Measurements from ENCODE around the gene SHISA9.

SHISA9 gene

DNA sequence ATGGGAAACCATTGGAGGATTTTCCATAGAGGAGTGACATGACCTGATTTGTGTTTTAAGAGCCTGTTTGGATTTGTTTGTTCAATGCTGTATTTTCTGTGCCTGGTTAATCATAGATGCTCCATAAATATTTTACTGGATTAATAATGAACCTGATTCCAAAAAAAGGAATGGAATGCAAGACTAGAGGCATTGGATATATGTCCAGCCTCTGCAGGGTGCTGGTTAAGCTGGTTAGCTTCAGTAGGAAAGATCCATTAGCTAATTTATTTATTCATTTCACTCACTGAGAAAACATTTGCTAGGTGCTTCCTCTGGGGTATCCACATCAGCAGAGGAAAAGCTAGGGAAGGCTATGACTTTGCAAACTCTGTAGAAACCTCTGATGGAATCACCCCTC is 57.7 kb downstream of the SHISA9 start:
- no peak for DNase-seq

DNA sequence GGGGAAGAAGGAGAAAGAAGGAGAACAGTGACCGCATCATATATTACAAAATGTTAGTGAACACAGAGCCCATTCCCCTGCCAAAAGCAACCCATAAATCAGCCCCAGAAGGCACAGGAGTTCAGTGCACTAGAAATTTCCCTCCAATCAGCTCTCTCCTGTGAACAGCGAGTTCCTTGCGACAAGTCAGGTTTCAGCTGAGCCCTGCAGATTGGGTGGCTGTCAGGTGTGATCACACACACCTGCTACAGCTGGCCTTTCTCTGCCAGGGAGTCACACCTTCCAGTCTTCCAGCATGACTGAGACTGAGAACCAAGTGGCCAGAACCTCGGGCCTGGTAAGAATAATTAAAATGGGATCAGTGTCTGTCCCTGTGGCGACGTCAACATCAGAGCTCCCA is 60.2 kb downstream of the SHISA9 start:
- DNase-seq, result no peak

DNA sequence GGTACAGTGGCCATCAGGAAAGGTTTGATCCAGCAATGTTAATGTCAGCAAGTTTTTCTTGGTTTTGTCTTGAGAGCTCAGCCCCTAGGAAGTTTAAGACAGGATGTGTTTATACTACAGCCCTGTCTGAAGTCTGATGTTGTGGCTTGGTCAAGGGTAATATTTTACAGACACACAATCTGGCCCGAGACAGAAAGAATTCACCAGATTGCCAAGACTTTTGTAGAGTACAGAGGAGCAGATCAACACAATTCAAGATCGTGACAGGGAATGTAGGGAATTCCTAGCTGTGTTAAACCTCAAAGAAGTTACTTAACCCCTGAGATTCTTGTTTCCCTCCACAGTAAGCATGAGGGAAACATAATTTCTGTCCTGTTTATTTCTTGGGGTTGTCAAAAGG is 63.1 kb downstream of the SHISA9 start:
- no peak for DNase-seq

DNA sequence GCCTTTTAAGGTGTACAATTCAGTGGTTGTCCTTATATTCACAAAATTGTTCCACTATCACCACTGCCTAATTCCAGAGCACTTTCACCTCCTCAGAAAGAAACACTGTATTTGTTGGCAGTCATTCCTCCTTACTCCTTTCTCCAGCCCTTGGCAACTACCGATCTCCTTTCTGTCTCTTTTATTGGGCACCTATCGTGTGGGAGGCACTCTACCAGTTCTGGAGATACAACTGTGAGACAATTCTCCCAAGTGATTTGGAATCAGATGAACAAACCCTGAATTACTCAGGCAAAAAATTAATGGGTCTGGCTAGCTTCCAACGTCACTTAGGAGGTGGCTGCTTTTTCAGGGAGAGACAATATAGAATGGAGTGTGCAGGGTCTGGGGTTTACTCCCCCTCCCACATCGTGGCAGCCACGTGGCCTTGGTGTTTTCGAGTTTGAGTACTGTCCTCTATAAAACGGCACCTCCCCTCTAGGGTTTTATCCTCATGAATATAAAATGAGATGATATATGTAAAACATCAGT is 63.9 kb downstream of the SHISA9 start:
- no peak for DNase-seq

DNA sequence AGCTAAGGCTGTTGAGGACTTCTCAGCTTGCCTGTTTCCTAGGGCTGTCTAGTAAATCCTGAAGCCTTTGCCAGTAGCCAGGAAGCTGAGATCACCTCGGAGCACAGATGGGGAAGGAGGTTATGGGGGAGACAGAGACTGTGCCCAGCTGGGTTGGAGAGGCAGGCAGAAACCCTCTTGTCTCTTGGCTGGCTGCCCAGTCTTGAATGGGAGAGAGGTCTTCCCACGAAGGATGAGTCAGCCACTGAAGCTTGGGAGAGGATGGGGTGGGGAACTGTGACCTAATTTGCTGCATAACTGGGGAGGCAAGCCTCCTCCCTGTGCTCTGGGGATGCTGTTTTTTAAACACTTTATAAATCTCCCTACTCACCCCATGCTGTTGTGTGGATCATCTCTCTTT is 69.8 kb downstream of the SHISA9 start:
- peak; percentile 10 for DNase-seq

DNA sequence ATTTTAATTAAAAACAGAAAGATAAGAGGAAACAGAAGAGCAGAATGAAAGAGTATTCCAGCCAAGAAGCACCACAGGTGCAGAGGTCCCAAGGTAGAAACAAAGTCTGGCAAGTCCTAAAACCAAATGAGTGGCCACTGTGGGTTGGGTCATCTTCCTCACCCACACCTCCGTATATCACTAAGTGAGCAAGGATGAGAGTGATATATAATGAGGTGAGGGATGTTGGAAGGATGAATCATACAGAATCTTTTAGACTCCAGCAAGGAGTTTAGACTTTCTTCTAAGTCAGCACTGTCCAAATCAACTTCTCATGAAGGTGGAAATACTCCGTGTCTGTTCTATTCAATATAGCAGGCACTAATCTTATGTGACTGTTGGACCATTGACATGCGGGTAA is 70.8 kb downstream of the SHISA9 start:
- DNase-seq, result no peak

DNA sequence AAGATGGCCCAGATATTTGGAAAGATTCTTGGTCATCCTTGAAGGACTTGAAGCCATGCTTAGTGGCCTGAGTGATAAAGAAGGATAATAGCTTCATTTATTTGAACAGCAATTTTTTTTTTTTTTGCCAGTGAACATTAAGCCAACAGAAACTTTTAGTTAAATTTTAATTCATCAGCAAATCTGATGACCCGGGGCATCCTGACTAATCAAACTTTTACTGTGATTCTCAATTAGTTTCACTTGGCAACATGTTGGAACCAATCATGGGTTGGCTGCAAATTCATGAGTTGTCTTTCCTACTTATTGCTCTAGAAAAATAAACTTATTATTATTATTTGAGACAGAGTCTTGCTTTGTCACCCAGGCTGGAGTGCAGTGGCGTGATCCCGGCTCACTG is 74.4 kb downstream of the SHISA9 start:
- no peak for DNase-seq

DNA sequence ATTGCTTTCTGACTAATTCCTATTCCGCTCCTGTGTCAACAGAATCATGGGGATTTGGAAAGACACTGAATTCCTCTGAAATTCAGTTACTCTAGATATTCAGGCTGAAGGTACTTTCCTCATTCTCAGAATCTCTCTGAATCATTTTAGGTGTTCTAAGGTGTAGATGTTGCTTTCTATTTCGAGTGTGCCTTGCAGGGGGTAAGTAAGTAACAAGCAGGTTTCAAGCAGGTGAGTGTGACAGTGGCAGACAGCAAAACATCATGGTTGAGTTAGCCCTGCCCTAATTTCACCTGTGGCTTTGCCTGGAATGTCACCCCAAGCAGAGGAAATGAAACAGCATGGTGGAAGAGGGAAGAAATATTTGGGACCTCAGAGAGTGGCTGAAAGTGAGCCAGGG is 75.1 kb downstream of the SHISA9 start:
- DNase-seq, result no peak

DNA sequence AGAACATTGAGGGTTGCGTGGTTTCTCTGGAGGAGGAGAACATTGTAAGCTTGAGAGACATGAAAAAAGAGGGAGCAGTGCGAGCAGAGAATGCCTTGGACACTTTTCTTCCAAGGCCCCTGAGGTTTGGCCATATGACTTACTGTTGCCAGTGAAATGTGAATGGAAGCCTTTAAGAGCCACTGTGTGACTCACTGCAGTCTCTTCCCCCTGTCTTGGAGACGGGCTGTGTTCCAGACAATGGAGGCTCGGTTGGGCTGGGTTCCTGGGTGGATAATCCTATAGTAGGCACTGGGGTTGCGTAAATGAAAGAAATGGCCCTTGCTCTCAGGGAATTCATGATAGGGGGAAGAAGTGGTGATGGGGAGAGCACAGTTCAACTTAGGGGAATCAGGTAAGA is 75.5 kb downstream of the SHISA9 start:
- DNase-seq, result no peak

DNA sequence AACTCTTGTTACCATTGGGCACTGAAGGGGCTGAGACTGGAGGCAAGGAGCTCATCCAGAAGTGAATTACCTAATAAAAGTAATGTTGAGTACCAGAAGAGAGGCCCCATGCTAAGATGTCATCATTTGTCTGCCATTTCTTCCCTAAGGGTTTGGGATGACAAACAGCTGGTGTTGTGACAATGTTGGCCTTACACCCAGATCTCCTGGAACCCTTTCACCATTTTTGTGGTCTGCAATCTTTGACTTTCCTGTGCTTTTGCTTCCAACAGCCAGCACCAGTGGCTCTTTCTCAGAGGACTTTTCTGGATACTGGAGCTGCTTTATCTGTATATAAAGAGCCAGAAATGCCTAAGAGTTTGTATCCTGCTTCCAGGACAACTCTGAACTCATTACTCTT is 84.1 kb downstream of the SHISA9 start:
- no peak for DNase-seq

DNA sequence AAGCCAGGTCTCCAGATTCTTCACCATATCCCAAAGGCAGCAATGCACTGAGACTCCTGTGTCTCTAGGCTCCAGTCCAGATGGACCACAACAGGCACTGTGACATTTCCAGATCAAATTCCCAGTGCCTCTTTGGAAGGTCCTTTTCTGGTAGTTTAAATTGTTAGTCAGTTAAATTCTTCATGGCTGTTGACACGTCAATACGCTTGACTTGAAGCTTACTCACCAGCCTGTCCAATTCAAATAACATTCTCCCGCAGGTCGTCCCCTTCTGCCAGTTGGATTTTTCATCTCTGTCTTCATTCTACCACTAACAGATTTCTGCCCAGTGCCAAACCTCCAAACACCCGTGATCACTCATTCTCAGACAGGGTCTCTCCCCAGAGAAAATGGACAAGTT is 86.7 kb downstream of the SHISA9 start:
- DNase-seq, result no peak

DNA sequence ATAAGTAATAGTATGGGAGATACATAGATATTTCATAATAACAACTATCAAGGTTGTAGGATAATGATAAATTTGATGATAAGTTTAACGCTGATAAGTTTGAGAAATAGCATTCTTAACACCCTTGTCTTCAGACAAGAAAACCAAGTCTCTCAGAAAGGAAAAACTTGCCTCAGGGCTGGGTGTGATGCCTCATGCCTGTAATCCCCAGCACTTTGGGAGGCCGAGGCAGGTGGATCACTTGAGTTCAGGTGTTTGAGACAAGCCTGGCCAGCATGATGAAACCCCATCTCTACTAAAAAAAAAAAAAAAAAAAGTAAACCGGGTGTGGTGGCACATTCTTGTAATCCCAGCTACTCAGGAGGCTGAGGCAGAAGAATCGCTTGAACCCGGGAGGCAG is 90.7 kb downstream of the SHISA9 start:
- DNase-seq, result no peak

DNA sequence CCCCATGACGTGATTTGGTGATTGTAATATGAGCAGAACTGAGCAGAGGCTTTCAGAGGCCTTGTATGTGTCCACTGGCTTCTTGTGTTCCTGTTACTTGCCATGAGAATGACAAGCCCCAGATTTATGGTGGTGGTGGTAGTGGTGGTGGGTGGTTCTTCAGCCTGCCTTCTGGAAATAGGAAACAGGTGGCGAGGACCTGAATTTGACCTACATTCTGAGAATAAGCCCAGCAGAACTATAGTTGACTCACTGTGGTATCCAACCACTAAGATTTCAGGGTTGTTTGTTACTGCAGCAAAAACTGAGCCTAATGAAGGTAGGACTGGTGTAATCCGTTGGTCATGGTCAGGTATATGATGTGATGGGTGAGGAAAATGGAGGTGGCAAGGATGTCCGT is 93.0 kb downstream of the SHISA9 start:
- no peak for DNase-seq

DNA sequence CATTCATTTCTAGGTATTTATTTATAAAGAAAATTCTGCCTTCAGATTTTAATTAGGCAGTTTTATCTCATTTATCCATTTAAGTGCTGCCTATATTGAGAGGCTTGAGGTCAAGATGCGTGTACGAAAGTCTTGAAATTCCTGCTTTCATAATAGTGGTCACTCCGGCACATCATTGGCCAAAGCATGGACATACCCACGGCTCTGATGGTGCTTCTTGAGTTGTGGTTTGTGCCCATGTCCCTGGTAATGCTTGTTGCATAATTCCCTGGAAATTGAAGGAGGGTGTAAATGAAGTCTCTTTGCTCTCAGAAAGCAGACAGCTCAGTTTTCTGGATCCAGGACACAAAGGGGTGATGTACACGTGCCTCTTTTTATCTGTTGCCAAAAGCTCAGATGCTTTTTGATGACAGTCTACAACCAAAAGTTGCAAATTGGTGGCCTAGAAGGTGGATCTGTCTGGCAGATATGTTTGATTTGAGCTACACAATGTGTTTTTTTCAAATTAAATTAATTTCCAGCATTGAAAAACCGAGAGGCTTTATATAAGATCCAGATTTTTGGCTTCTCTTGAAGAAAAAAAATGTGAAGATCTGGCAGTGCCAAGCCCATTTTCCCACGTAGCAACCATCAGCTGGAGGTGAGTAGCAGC is 94.4 kb downstream of the SHISA9 start:
- DNase-seq, result no peak

DNA sequence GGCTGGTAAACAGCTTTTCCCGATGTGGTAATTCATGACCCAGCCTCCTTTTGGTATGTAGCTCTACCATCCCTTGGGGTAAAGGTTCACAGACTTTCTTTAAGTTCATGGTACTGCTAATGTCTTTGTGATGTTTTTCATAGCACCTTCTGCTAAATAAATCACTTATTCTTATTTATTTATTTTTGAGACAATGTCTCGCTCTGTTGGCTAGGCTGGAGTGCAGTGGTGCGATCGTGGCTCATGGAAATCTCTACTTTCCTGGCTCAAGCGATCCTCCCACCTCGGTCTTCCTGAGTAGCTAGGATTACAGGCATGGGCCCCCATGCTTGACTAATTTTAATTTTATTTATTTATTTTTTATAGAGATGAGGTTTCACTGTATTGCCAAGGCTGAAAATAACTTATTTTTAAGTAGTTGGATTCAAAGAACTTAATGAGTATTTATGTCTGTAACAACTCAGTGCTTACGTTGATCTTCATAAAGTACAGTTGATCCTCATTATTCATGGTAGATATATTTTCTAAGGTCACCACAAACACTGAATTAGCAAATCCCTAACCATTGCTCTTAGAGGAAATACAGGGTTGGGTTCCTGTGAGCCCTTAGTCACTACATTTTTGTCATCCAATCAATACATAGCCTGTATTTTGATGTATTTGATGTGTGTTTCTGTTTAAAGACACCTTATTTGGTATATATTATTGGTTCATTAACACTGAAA is 97.1 kb downstream of the SHISA9 start:
- no peak for DNase-seq

DNA sequence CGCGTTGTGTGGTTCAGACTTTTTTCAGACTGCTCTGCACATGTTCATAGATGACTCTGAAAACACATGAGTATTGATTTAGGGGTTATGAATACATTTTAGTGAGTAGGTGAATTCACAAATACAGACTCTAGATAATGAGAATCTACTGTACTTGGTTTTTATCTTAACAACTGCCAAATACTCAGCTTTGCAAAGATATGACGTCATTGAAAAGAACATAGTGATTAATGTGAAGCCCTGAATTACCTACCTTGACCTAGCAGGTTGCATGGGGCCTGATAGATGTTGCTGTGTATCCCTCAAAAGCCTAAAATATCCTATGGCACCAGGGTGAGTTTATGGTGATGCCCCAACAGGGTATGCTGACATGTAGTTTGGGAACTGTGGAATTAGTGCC is 98.0 kb downstream of the SHISA9 start:
- DNase-seq, result no peak

DNA sequence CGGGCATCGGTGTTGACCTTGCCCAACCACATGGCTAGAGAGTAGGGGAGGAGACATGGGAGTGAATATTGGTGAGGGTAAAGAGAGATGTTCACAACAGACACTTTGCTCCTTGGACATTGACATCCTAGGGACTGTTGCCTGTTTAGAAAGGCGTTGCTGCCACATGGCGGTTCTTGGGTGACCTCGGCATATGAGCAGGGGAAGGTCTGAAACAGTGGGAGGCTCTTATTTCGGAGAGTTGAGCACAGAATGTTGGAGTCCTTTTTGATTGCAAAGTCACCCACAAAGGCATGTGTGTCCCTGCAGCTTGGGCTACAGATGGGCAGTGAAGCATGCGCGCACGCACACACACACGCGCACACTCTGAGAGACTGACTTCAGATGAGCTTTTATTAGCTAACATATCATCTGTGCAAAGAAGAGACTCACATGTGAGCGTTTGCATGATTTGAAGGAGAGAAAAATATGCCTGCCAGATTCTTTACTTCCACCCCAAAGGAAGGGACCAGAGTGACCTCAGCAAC is 104.4 kb downstream of the SHISA9 start:
- DNase-seq, result no peak

DNA sequence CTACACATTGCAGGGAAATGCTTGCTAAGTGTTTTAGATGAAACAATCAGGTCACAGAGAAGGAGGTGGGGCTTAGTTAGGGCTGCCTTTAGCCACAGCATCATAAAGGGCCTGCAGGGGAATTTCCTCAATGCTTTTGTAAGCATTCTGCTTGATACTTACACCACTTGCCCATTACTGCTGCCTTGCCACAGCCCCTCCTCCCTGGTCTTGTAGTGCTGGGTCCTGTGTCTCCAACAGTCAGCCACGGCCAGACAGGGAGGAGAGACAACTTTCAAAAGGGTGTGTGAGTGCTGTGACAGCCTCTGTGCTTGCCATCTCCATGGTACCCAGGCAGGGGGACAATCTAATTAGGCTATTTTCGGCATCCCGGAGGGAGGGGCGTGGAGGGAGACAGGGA is 111.2 kb downstream of the SHISA9 start:
- DNase-seq, result no peak

DNA sequence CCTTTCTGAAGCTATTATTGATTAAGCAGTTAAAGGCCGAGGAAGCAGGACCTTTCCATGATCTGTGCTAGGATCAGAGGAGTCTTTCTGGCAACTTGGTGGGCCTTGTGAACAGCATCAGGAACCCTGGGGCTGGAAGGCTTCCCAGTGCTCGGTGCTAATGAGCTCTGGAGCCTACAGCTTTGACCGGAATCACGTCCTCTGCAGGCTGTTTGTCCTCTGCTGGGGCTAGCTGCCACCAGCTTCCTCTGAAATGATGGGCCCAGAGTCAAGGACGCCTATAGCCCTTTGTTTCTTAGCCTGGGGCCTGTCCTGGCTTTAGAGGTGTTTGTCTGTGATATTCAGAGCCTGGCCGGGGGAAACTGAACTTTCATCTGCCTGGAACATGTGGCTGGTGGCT is 111.6 kb downstream of the SHISA9 start:
- DNase-seq, result no peak

DNA sequence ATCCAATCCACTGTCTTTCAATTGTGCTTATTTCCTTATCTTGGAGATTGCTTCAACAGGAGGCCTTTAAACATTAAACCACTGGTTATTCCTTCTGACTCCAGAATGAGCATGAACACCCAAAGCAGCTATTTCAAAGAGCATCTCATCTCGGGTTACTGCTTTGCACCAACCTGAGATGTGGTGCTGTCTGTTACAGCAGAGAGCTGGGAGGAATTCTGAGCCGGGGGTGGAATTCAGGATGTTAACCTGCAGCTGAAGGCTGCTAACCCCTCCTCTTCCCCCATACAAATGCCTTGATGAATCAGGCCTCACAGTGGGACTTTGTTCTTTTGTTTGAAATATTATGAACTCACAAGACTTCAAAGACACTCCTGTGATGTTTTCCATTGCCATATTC is 113.1 kb downstream of the SHISA9 start:
- DNase-seq, result no peak

DNA sequence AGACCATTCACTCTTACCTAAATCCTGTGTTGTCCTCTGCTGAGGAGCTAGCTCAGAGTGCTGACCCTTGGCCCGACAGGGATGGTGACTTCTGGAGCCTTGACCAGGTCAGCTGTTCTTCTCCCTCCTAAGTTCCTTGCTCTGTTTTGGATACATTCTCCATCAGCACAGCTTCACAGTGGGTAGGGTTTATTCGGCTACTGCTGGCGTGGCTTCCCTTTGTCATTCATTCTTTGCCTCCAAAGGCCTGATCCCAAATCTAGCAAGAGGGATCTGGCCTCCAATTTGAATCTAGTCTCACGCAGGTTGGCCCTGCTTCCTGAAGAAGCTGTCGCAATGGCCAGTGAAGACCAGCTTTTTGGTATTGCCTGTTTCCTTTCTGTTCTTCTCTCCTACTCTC is 116.6 kb downstream of the SHISA9 start:
- no peak for DNase-seq

DNA sequence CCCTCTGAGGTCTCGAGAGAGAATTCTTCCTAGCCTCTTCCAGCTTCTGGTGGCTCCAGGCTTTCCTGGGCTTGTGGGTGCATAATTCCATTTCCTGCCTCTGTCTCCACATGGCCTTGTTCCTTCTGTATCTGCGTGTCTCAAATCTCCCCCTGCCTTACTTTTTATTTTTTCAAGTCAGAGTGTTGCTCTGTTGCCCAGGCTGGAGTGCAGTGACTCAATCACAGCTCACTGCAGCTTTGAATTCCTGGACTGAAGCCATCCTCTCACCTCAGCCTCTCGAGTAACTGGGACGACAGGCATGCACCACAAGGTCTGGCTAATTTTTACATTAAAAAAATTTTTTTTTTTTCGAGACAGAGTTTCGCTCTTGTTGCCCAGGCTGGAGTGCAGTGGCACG is 120.6 kb downstream of the SHISA9 start:
- DNase-seq, result no peak

DNA sequence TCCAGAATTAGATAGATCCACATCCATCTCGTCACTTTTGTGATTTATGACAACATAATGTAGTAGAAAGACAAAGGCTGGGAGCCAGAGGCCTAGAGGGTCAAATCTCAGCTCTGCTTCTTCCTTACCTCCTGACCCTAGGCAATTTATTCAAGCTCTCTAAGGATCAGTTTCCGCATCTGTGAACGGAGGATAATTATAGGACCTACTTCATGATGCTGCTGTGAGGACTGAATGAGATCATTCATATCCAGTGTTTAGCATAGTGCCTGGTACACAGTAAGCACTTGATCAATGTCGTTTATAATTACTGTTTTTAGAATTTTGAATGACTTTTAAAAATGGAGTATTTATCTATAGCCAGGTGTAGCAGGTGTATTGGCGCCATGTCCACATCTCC is 128.4 kb downstream of the SHISA9 start:
- DNase-seq, result no peak

DNA sequence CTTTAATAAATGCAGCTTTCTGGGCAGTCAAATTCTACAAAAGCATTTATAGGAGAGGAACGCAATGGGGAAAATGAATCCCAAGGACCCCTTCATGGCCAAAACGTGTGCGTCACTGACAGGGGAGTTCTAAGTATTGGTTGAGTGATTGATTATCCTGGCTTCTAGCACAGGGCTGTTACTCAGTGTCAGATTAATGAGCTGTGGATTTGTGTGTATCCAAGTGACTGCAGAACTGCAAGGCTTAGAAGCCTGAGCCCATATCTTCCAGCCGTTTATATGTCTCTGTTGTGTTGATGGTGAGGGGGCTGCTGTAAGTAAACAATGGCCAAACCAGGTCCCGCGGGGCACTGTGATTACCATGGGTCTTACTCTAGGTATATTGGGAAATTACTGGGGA is 129.4 kb downstream of the SHISA9 start:
- DNase-seq, result no peak

DNA sequence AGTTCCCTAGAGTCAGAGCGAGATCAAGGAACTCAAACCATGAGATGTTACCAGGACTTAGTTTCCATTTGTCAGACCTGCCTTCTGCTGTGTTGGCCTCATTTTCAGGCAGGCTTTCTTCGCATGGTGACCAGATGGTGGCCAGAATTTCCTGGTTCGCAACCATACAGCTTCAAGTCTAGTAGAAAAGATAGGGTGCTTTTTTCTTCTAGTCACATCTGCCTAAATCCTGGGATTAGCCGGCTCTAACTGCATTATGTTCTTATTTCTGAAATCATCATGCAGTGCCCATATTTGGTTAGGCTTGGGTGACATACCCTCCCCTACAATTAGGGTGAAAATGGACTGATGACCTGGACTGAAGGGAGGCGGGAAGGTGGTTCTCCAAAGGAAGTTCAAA is 131.5 kb downstream of the SHISA9 start:
- DNase-seq, result no peak

All from midbrain (tissue), 1 donor.